ENCODE data around the gene TAS2R50. TPM values are rescaled to one million over a fixed set of nuclear protein-coding genes. Genes with fewer than 3 reads are reported as not detected.

The TAS2R50 gene
- total RNA-seq, 3 donors from 2014 or later: 4.0 to 6.2 (median 4.2) TPM

GRCh38 chr12:10941369-10941768, 45.3 kb downstream of the TAS2R50 start:
- Histone ChIP-seq H3K27me3 (no peaks in the 10 kb centered on the region), H3K9me3 (no peaks in the 10 kb centered on the region), H3K4me1 (no peaks in the 10 kb centered on the region), H3K36me3 (no peaks in the 10 kb centered on the region), H3K27ac (no peak overlapping the region), H3K4me3 (no peak overlapping the region)
- DNase-seq (ENCODE audit: low spot score in 2 of 2): no peak
- TF ChIP-seq POLR2AphosphoS5 (IDR thresholded peaks at IDR 0.05): no peak
- TF ChIP-seq, protein P1, sequence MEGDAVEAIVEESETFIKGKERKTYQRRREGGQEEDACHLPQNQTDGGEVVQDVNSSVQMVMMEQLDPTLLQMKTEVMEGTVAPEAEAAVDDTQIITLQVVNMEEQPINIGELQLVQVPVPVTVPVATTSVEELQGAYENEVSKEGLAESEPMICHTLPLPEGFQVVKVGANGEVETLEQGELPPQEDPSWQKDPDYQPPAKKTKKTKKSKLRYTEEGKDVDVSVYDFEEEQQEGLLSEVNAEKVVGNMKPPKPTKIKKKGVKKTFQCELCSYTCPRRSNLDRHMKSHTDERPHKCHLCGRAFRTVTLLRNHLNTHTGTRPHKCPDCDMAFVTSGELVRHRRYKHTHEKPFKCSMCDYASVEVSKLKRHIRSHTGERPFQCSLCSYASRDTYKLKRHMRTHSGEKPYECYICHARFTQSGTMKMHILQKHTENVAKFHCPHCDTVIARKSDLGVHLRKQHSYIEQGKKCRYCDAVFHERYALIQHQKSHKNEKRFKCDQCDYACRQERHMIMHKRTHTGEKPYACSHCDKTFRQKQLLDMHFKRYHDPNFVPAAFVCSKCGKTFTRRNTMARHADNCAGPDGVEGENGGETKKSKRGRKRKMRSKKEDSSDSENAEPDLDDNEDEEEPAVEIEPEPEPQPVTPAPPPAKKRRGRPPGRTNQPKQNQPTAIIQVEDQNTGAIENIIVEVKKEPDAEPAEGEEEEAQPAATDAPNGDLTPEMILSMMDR (IDR thresholded peaks at IDR 0.05): no peak
- no peak for TF ChIP-seq POLR2A (IDR thresholded peaks at IDR 0.05)
- intact Hi-C loops (cut with DNase I; ENCODE audit: low total_unique reads): no loop called here

- no peaks in the 10 kb centered on the region for H3K27me3 ChIP-seq
- no peak overlapping the region for H3K4me3 ChIP-seq
- no peaks in the 10 kb centered on the region for H3K9me3 ChIP-seq
- H3K4me1 ChIP-seq: no peaks in the 10 kb centered on the region
- no peak overlapping the region for H3K27ac ChIP-seq
- TF ChIP-seq POLR2A (IDR thresholded peaks at IDR 0.05): no peak
- TF ChIP-seq, protein P1 (IDR thresholded peaks at IDR 0.05): no peak
- TF ChIP-seq POLR2AphosphoS5 (IDR thresholded peaks at IDR 0.05): no peak
- intact Hi-C loops (cut with DNase I; ENCODE audit: low total_unique reads): no loop called here
- DNase-seq (ENCODE audit: low spot score in 2 of 2): no peak
- no peaks in the 10 kb centered on the region for H3K36me3 ChIP-seq
Measured at GRCh38 chr12:10940389-10940788, 46.3 kb downstream of the TAS2R50 start.

DNA sequence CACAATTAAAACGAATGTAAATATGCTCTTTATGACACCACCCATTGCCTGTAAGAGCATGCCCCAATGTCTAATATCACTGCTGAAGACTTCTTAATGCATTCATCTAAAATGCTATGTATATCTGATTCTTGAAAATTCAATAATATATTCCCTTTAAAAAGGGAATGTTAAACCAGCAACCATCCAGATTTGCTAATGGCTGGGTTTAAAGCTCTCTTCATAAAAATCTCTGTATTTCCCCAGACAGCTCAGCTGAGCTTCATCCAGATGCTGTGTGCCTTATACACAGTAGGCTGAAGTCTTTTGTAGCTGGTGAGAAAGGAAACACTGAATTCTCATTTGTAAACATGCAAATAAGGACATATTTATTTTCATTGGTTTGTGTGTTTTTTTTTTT, 47.5 kb downstream of the TAS2R50 start, which contains the start of gene TAS2R14:
Gene TAS2R14 (minus strand): TSS at position 101 of the 400 bp plus-strand sequence. CDS start 56 bp downstream, at position 45.
- intact Hi-C loops (cut with DNase I; ENCODE audit: low total_unique reads): no loop called here
- no peaks in the 10 kb centered on the region for H3K27me3 ChIP-seq
- TF ChIP-seq POLR2AphosphoS5 (IDR thresholded peaks at IDR 0.05) (no peak), POLR2A (IDR thresholded peaks at IDR 0.05) (no peak)
- TF ChIP-seq, protein P1 (IDR thresholded peaks at IDR 0.05): no peak

DNA sequence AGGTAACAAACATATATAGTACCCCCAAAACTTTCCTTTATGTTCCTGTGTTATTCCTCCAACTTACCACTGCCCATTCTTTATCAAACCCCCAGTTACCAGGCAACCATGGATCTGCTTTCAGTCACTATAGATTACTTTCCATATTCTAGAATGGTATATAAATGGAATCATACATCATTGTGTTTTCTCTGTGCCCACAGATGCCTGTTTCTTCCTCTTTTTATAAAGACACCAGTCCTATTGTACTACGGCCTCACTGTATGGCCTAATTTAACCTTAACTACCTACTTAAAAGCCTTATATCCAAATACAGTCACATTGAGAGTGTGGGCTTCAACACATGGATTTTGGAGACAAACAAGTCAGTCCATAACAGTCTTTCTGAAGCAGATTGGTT, 50.2 kb downstream of the TAS2R50 start:
- intact Hi-C loops (cut with DNase I; ENCODE audit: low total_unique reads): no loop called here
- Histone ChIP-seq H3K27me3 (no peaks in the 10 kb centered on the region), H3K36me3 (no peaks in the 10 kb centered on the region), H3K4me3 (no peak overlapping the region), H3K27ac (no peak overlapping the region), H3K9me3 (no peaks in the 10 kb centered on the region), H3K4me1 (no peaks in the 10 kb centered on the region)
- TF ChIP-seq, protein P1 (IDR thresholded peaks at IDR 0.05): no peak
- TF ChIP-seq POLR2A (IDR thresholded peaks at IDR 0.05) (no peak), POLR2AphosphoS5 (IDR thresholded peaks at IDR 0.05) (no peak)
- DNase-seq (ENCODE audit: low spot score in 2 of 2): no peak

More for the DNA sequence above, 47.5 kb downstream of the TAS2R50 start, which contains the start of gene TAS2R14:
- H3K36me3 ChIP-seq: no peaks in the 10 kb centered on the region
- no peaks in the 10 kb centered on the region for H3K9me3 ChIP-seq
- DNase-seq (ENCODE audit: low spot score in 2 of 2): no peak
- H3K4me1 ChIP-seq: no peaks in the 10 kb centered on the region
- no peak within 1 kb of the TSS for H3K4me3 ChIP-seq
- no peak within 1 kb of the TSS for H3K27ac ChIP-seq

Other genes with a start within 250 kb of the TAS2R50 start
- not detected for gene TAS2R7, start 184.3 kb downstream of the TAS2R50 start, total RNA-seq
- gene TAS2R8, start 179.6 kb downstream of the TAS2R50 start, total RNA-seq: under 1 TPM in 1 of 3 donors, not detected in 2; 0.48 TPM
- not detected for gene TAS2R9, start 176.7 kb downstream of the TAS2R50 start, total RNA-seq
- 1 to 10 TPM; 1.3 to 1.6 (median 1.3) TPM for gene TAS2R10, start 160.6 kb downstream of the TAS2R50 start, total RNA-seq
- 10 to 100 TPM in 1 of 3 donors, 1 to 10 TPM in 2; 2.4 to 18.0 (median 10.0) TPM for gene PRR4, start 137.4 kb downstream of the TAS2R50 start, total RNA-seq
- 10 to 100 TPM; 30.9 to 72.6 (median 39.0) TPM for gene PRH1, start 102.7 kb downstream of the TAS2R50 start, total RNA-seq
- 1 to 10 TPM; 3.5 to 6.9 (median 5.9) TPM for gene TAS2R13, start 77.3 kb downstream of the TAS2R50 start, total RNA-seq
- not detected for gene PRH2, start 57.7 kb downstream of the TAS2R50 start, total RNA-seq
- 1 to 10 TPM; 3.7 to 8.8 (median 7.9) TPM for gene TAS2R14, start 47.6 kb downstream of the TAS2R50 start, total RNA-seq
- gene TAS2R20, start 11.4 kb upstream of the TAS2R50 start, total RNA-seq: 1 to 10 TPM; 4.6 to 7.9 (median 5.6) TPM
- gene TAS2R19, start 35.7 kb upstream of the TAS2R50 start, total RNA-seq: 10 to 100 TPM in 2 of 3 donors, 1 to 10 TPM in 1; 4.2 to 10.5 (median 10.1) TPM
- gene TAS2R31, start 44.5 kb upstream of the TAS2R50 start, total RNA-seq: 1 to 10 TPM; 6.1 to 8.2 (median 6.9) TPM
- gene TAS2R46, start 75.4 kb upstream of the TAS2R50 start, total RNA-seq: 1 to 10 TPM; 3.2 to 4.6 (median 3.2) TPM
- gene TAS2R43, start 105.4 kb upstream of the TAS2R50 start, total RNA-seq: 1 to 10 TPM; 5.2 to 9.2 (median 6.1) TPM
- gene TAS2R30, start 147.7 kb upstream of the TAS2R50 start, total RNA-seq: 10 to 100 TPM in 2 of 3 donors, 1 to 10 TPM in 1; 8.6 to 17.0 (median 11.1) TPM
- 1 to 10 TPM; 6.4 to 6.6 (median 6.4) TPM for gene SMIM10L1, start 184.3 kb upstream of the TAS2R50 start, total RNA-seq
- gene TAS2R42, start 200.0 kb upstream of the TAS2R50 start, total RNA-seq: not detected

All from breast epithelium (tissue), 4 donors.